ENCODE measurements around the gene FIGNL1.
A peak's percentile ranks its signal among the peaks of the same experiment; 100 is the strongest.

The FIGNL1 gene

GRCh38 chr7:50449881-50450589, at the start of gene FIGNL1:
FIGNL1 (minus strand) TSS chr7:50450350; CDS start chr7:50447287, 3,063 bp downstream.
- peak; percentile 65 to 79 for DNase-seq (ENCODE audit: low read depth in 1 of 2, low spot score in 1 of 2)

GRCh38 chr7:50499092-50499491, 48.9 kb upstream of the FIGNL1 start:
- no peak for DNase-seq (ENCODE audit: low read depth in 1 of 2, low spot score in 1 of 2)

GRCh38 chr7:50497968-50498367, 47.8 kb upstream of the FIGNL1 start:
- DNase-seq (ENCODE audit: low read depth in 1 of 2, low spot score in 1 of 2) = no peak

GRCh38 chr7:50497068-50497642, 47.0 kb upstream of the FIGNL1 start:
- DNase-seq (ENCODE audit: low read depth in 1 of 2, low spot score in 1 of 2) = no peak

- DNase-seq (ENCODE audit: low read depth in 1 of 2, low spot score in 1 of 2) = no peak
These were observed 46.4 kb upstream of the FIGNL1 start for GRCh38 chr7:50496569-50496968.

- DNase-seq (ENCODE audit: low read depth in 1 of 2, low spot score in 1 of 2) = no peak
These were observed 45.6 kb upstream of the FIGNL1 start for GRCh38 chr7:50495746-50496145.

GRCh38 chr7:50492770-50493519, 42.8 kb upstream of the FIGNL1 start:
- no peak for DNase-seq (ENCODE audit: low read depth in 1 of 2, low spot score in 1 of 2)

GRCh38 chr7:50491943-50492342, 41.8 kb upstream of the FIGNL1 start:
- no peak for DNase-seq (ENCODE audit: low read depth in 1 of 2, low spot score in 1 of 2)

GRCh38 chr7:50491209-50491608, 41.1 kb upstream of the FIGNL1 start:
- no peak for DNase-seq (ENCODE audit: low read depth in 1 of 2, low spot score in 1 of 2)

GRCh38 chr7:50488379-50488778, 38.2 kb upstream of the FIGNL1 start:
- DNase-seq (ENCODE audit: low read depth in 1 of 2, low spot score in 1 of 2) = no peak

- DNase-seq (ENCODE audit: low read depth in 1 of 2, low spot score in 1 of 2) = no peak
These were observed 36.4 kb upstream of the FIGNL1 start for GRCh38 chr7:50486512-50486911.

- no peak for DNase-seq (ENCODE audit: low read depth in 1 of 2, low spot score in 1 of 2)
These were observed 31.7 kb upstream of the FIGNL1 start for GRCh38 chr7:50481867-50482266.

- no peak for DNase-seq (ENCODE audit: low read depth in 1 of 2, low spot score in 1 of 2)
These were observed 30.6 kb upstream of the FIGNL1 start for GRCh38 chr7:50480797-50481196.

- no peak for DNase-seq (ENCODE audit: low read depth in 1 of 2, low spot score in 1 of 2)
These were observed 29.8 kb upstream of the FIGNL1 start for GRCh38 chr7:50479743-50480517.

- DNase-seq (ENCODE audit: low read depth in 1 of 2, low spot score in 1 of 2) = no peak
These were observed 27.5 kb upstream of the FIGNL1 start for GRCh38 chr7:50477640-50478039.

- DNase-seq (ENCODE audit: low read depth in 1 of 2, low spot score in 1 of 2) = no peak
These were observed 26.9 kb upstream of the FIGNL1 start for GRCh38 chr7:50476953-50477625.

GRCh38 chr7:50475340-50475739, 25.2 kb upstream of the FIGNL1 start:
- no peak for DNase-seq (ENCODE audit: low read depth in 1 of 2, low spot score in 1 of 2)

- no peak for DNase-seq (ENCODE audit: low read depth in 1 of 2, low spot score in 1 of 2)
These were observed 24.4 kb upstream of the FIGNL1 start for GRCh38 chr7:50474382-50475160.

GRCh38 chr7:50473531-50473930, 23.4 kb upstream of the FIGNL1 start:
- DNase-seq (ENCODE audit: low read depth in 1 of 2, low spot score in 1 of 2) = no peak

- no peak for DNase-seq (ENCODE audit: low read depth in 1 of 2, low spot score in 1 of 2)
These were observed 22.3 kb upstream of the FIGNL1 start for GRCh38 chr7:50472427-50472826.
